HCT116 (cell line): Measurements from ENCODE around the gene ALDOA. TPM values are rescaled to one million over a fixed set of nuclear protein-coding genes. Genes with fewer than 3 reads are reported as not detected.

Experiments
- ATAC-seq: fragments of 200-7000 bp; cut with Tn5 transposase; 2 replicates; pipeline ENCODE4 v1.9.1; 2020; ENCODE audit warnings: mild to moderate bottlenecking, moderate library complexity
- BruUV-seq: library from RNA; stranded (reverse); fragments of 400-500 nt; replicated peaks from 2 replicates; lab custom pipeline; 2021; lab: Mats Ljungman, UMichigan
- CTCF ChIA-PET: fragments of 300-600 bp; sonication (Branson Sonifier 250); formaldehyde crosslinking; loops from one replicate; lab custom pipeline; 2021; ENCODE audit warnings: antibody characterized with exemption; lab: Charles Lee
- POLR2A ChIA-PET: fragments of 300-600, 350-600 bp; sonication (Branson Sonifier 250); formaldehyde crosslinking; loops from one replicate; lab custom pipeline; 2021; ENCODE audit warnings: antibody characterized with exemption; lab: Charles Lee
- RAD21 ChIA-PET, 2 experiments: fragments of 300-600 bp; sonication (Branson Sonifier 250); formaldehyde crosslinking; loops; one replicate each; lab custom pipeline; 2023; ENCODE audit warnings: low total read pairs in 2 of 2; ENCODE audit not compliant: uncharacterized antibody in 2 of 2, unreplicated experiment in 2 of 2, low non-redundant PET in 1 of 2; lab: Charles Lee
- DNase-seq: peaks from one replicate; pipeline ENCODE4 v3.0.0-alpha.2; 2010; ENCODE audit warnings: low read depth, low spot score
- H2AFZ ChIP-seq: fragments of 200-600 bp; shearing (Covaris generic), sonication (generic); 2 replicates; pipeline ENCODE4 v1.6.1; 2017; ENCODE audit warnings: low read depth, mixed run types, mixed read lengths, antibody characterized with exemption, low read length; ENCODE audit not compliant: poor library complexity, severe bottlenecking
- H3K27ac ChIP-seq: 2 replicates; pipeline ENCODE4 v1.5.1; 2012; ENCODE audit warnings: low read depth, low read length
- H3K27me3 ChIP-seq: fragments of 200-600 bp; sonication (generic); 2 replicates; pipeline ENCODE4 v1.6.1; 2016; ENCODE audit warnings: mixed run types, low read length, mixed read lengths; ENCODE audit not compliant: insufficient read depth
- H3K36me3 ChIP-seq, 2 experiments: fragments of 200-500 bp in 1 of 2; fragments of 200-600 bp in 1 of 2; sonication (Bioruptor generic) in 1 of 2; sonication (generic) in 1 of 2; 2 replicates each; pipeline versions ENCODE4 v1.5.1 to v1.6.1; 2014 to 2016; ENCODE audit warnings: low read length in 2 of 2, inconsistent platforms in 1 of 2, mixed read lengths in 1 of 2, mixed run types in 1 of 2; ENCODE audit not compliant: insufficient read depth in 2 of 2, control insufficient read depth in 1 of 2
- H3K4me1 ChIP-seq, 2 experiments: fragments of 200-600 bp in 1 of 2; sonication (generic) in 1 of 2; 2 replicates each; pipeline versions ENCODE4 v1.5.1 to v1.6.1; 2012 to 2017; ENCODE audit warnings: low read length in 2 of 2, inconsistent platforms in 1 of 2, mild to moderate bottlenecking in 1 of 2, mixed read lengths in 1 of 2, mixed run types in 1 of 2, moderate library complexity in 1 of 2; ENCODE audit not compliant: insufficient read depth in 2 of 2, control insufficient read depth in 1 of 2
- H3K4me2 ChIP-seq: fragments of 200-600 bp; sonication (generic); 2 replicates; pipeline ENCODE4 v1.6.1; 2017; ENCODE audit warnings: mixed run types, low read length, mixed read lengths
- H3K4me3 ChIP-seq, 2 experiments: fragments of 200-600 bp in 1 of 2; sonication (generic) in 1 of 2; replicated peaks in 1 of 2; 2 replicates each; pipeline ENCODE4 v1.5.1; 2011 to 2016; ENCODE audit warnings: low read length in 2 of 2, control low read depth in 1 of 2, low read depth in 1 of 2, mild to moderate bottlenecking in 1 of 2, mixed read lengths in 1 of 2, mixed run types in 1 of 2
- H3K79me2 ChIP-seq: fragments of 200-600 bp; sonication (generic); 2 replicates; pipeline ENCODE4 v1.6.1; 2017; ENCODE audit warnings: mild to moderate bottlenecking, mixed run types, low read length, moderate library complexity, mixed read lengths; ENCODE audit not compliant: insufficient read depth
- H3K9ac ChIP-seq: fragments of 200-600 bp; sonication (generic); 2 replicates; pipeline ENCODE4 v1.6.1; 2016; ENCODE audit warnings: low read length, mixed read lengths
- H3K9me2 ChIP-seq: fragments of 200-600 bp; sonication (generic), shearing (Covaris generic); 2 replicates; pipeline ENCODE4 v1.6.1; 2017; ENCODE audit warnings: mixed run types, mild to moderate bottlenecking, moderate library complexity; ENCODE audit not compliant: insufficient read depth
- H3K9me3 ChIP-seq, 2 experiments: fragments of 200-500 bp in 1 of 2; fragments of 200-600 bp in 1 of 2; sonication (Bioruptor generic) in 1 of 2; sonication (generic) in 1 of 2; 2 replicates each; pipeline ENCODE4 v1.6.1; 2014 to 2017; ENCODE audit warnings: low read length in 2 of 2, mixed read lengths in 2 of 2, inconsistent platforms in 1 of 2, low read depth in 1 of 2, mild to moderate bottlenecking in 1 of 2, mixed run types in 1 of 2, moderate library complexity in 1 of 2; ENCODE audit not compliant: control insufficient read depth in 1 of 2, insufficient read depth in 1 of 2
- H4K20me1 ChIP-seq: fragments of 200-600 bp; sonication (generic), shearing (Covaris generic); 2 replicates; pipeline ENCODE4 v1.6.1; 2017; ENCODE audit warnings: mixed run types, mild to moderate bottlenecking, moderate library complexity; ENCODE audit not compliant: insufficient read depth
- CTCF ChIP-seq, 3 experiments: fragments of 200-600 bp in 1 of 3; sonication (generic) in 1 of 3; IDR thresholded peaks in 2 of 3; conservative IDR thresholded peaks in 1 of 3; 2 replicates each; pipeline ENCODE4 v1.5.1; 2012 to 2017; ENCODE audit warnings: low read depth in 2 of 3, low read length in 2 of 3, antibody characterized with exemption in 1 of 3, borderline replicate concordance in 1 of 3, control low read depth in 1 of 3, mild to moderate bottlenecking in 1 of 3, mixed read lengths in 1 of 3, mixed run types in 1 of 3, moderate library complexity in 1 of 3; ENCODE audit not compliant: insufficient read depth in 1 of 3
- EGR1 ChIP-seq: IDR thresholded peaks from 2 replicates; pipeline ENCODE4 v1.6.1; 2012; ENCODE audit warnings: low read depth
- EZH2phosphoT487 ChIP-seq: fragments of 200-600 bp; IDR thresholded peaks from 2 replicates; pipeline ENCODE4 v1.6.1; 2018; ENCODE audit warnings: antibody characterized with exemption, borderline replicate concordance
- FOSL1 ChIP-seq: IDR thresholded peaks from 2 replicates; pipeline ENCODE4 v1.6.1; 2012; ENCODE audit warnings: low read depth
- MAX ChIP-seq: IDR thresholded peaks from 2 replicates; pipeline ENCODE4 v1.6.1; 2012
- POLR2A ChIP-seq: IDR thresholded peaks from 2 replicates; pipeline ENCODE4 v1.7.0; 2011; ENCODE audit warnings: borderline replicate concordance; ENCODE audit not compliant: insufficient read depth, insufficient read length; ENCODE audit errors: extremely low read depth
- SIN3A ChIP-seq: IDR thresholded peaks from 2 replicates; pipeline ENCODE4 v1.6.1; 2012; ENCODE audit warnings: low read depth
- SP1 ChIP-seq: IDR thresholded peaks from 2 replicates; pipeline ENCODE4 v1.6.1; 2012; ENCODE audit warnings: low read depth
- ZFX ChIP-seq: fragments of 450-650 bp; IDR thresholded peaks from 2 replicates; pipeline ENCODE4 v1.6.1; 2017
- ZNF274 ChIP-seq: fragments of 200-500 bp; sonication (Bioruptor generic); IDR thresholded peaks from 2 replicates; pipeline ENCODE4 v1.6.1; 2014; ENCODE audit warnings: mild to moderate bottlenecking, low read depth, low read length, inconsistent platforms
- intact Hi-C: fragments of 100-400 bp; cut with micrococcal nuclease; formaldehyde crosslinking; loops from 2 replicates; pipeline ENCODE4 v1.10.0; 2022
- total RNA-seq: library from RNA; stranded (reverse); gene quantifications from one replicate; pipeline ENCODE4 v1.2.1, GENCODE V29; 2021; ENCODE audit not compliant: unreplicated experiment
- TF ChIP-seq, protein P1 (sequence below): IDR thresholded peaks from 2 replicates; pipeline ENCODE4 v1.6.1; 2012
- TF ChIP-seq, protein P2 (sequence below): IDR thresholded peaks from 2 replicates; pipeline ENCODE4 v1.6.1; 2012; ENCODE audit warnings: low read depth

ALDOA gene
- total RNA-seq, 1 experiment from 2014 or later, result 2,423 TPM

DNA sequence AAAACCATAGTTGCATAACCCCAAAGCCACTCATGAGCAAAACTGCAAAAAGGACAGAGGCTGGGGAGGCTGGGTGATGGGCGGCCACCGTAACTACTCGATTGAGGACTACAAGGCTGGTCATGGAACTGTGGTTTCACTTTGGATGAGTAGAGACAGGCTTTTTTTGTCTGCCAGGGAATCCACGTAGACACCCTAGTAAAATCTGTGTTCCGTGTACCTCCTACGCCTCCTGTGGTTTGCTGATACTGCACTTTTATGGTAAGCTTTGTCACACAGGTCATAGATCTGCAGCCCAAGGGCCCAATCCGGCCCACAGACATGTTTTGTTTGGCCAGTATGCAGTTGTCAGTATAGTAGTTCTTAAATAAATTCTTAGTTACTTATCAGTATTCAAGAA, 32.3 kb upstream of the ALDOA start:
- POLR2A ChIA-PET, result no interaction called here
- Histone ChIP-seq H3K4me1 (peaks cover 0 to 5% of the 10 kb centered on the region in 2 experiments; a peak in 2 of 4 replicates), H3K9me2 (no peaks in the 10 kb centered on the region), H3K9ac (no peak overlapping the region), H3K9me3 (no peaks in the 10 kb centered on the region), H3K79me2 (no peaks in the 10 kb centered on the region), H3K4me2 (no peak overlapping the region), H3K27me3 (no peaks in the 10 kb centered on the region), H3K4me3 (no peak overlapping the region), H4K20me1 (no peaks in the 10 kb centered on the region), H3K36me3 (no peaks in the 10 kb centered on the region), H3K27ac (no peak overlapping the region), H2AFZ (no peak overlapping the region)
- no peak for ATAC-seq
- no peak for TF ChIP-seq EGR1
- TF ChIP-seq SP1, result no peak
- TF ChIP-seq POLR2A, result no peak
- TF ChIP-seq, protein P1, sequence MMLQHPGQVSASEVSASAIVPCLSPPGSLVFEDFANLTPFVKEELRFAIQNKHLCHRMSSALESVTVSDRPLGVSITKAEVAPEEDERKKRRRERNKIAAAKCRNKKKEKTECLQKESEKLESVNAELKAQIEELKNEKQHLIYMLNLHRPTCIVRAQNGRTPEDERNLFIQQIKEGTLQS, result no peak
- no peak for TF ChIP-seq MAX
- TF ChIP-seq ZNF274, result no peak
- TF ChIP-seq EZH2phosphoT487, result no peak
- TF ChIP-seq SIN3A, result no peak
- TF ChIP-seq ZFX, result no peak
- CTCF ChIA-PET, result interaction anchor here (1.3 to 2.6 kb wide), 3 partner anchors 16 to 333 kb away, joined by 3 to 34 read pairs (median 8); no protein-coding TSS in a partner anchor
- DNase-seq, result no peak
- RAD21 ChIA-PET, result interaction anchor here in 1 of 2 experiments (0.6 to 2.5 kb wide), 2 partner anchors 333 to 338 kb away, joined by 6 to 8 read pairs; no protein-coding TSS in a partner anchor
- BruUV-seq, result no TSS peak
- intact Hi-C loops, result loop anchor here (2.0 kb wide), 1 partner anchor 340 kb away; no protein-coding TSS in a partner anchor

DNA sequence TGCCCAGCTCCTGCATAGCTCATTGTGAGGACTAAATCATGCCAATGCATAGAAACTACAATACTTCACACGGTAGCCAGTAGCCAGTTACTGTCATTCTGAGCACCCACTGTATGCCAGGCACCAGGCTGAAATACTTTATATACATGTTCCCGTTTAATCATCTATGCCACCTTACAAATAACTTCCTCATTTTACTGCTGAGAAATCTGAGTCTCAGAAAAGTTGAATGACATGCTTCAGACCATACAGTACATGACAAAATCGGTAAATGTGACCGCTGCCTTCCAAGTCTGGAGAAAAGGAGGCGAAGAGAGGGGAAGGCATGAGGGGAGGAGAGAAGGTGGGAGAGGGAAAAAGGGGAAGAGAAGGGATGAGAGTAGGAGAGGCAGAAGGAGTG, 25.3 kb upstream of the ALDOA start:
- H4K20me1 ChIP-seq, result no peaks in the 10 kb centered on the region
- no peaks in the 10 kb centered on the region; a peak in 1 of 4 replicates for H3K4me1 ChIP-seq
- no peak overlapping the region for H3K27ac ChIP-seq
- no peak overlapping the region for H3K9ac ChIP-seq
- no TSS peak for BruUV-seq
- no peaks in the 10 kb centered on the region for H3K36me3 ChIP-seq
- DNase-seq (no peak), ATAC-seq (no peak)
- ChIA-PET RAD21 (interaction anchor here in 1 of 2 experiments (0.6 kb wide), 1 partner anchor 212 kb away, joined by 3 read pairs; no protein-coding TSS in a partner anchor), CTCF (interaction anchor here (2.7 kb wide), 1 partner anchor 8 kb away, joined by 13 read pairs; no protein-coding TSS in a partner anchor), POLR2A (no interaction called here)
- no peaks in the 10 kb centered on the region for H3K27me3 ChIP-seq
- no peaks in the 10 kb centered on the region for H3K9me3 ChIP-seq
- no peaks in the 10 kb centered on the region for H3K9me2 ChIP-seq
- H3K4me3 ChIP-seq, result no peak overlapping the region
- no peak overlapping the region for H2AFZ ChIP-seq
- H3K4me2 ChIP-seq, result no peak overlapping the region
- no peaks in the 10 kb centered on the region for H3K79me2 ChIP-seq
- intact Hi-C loops, result no loop called here
- no peak for TF ChIP-seq EZH2phosphoT487
- no peak for TF ChIP-seq CTCF (IDR thresholded peaks at IDR 0.05 in 2 of 3, conservative IDR thresholded peaks at IDR 0.05 in 1 of 3; ENCODE audit: borderline replicate concordance in 1 of 3, insufficient read depth in 1 of 3, low read depth in 2 of 3, low read length in 2 of 3)
- no peak for TF ChIP-seq FOSL1
- TF ChIP-seq, protein P2, sequence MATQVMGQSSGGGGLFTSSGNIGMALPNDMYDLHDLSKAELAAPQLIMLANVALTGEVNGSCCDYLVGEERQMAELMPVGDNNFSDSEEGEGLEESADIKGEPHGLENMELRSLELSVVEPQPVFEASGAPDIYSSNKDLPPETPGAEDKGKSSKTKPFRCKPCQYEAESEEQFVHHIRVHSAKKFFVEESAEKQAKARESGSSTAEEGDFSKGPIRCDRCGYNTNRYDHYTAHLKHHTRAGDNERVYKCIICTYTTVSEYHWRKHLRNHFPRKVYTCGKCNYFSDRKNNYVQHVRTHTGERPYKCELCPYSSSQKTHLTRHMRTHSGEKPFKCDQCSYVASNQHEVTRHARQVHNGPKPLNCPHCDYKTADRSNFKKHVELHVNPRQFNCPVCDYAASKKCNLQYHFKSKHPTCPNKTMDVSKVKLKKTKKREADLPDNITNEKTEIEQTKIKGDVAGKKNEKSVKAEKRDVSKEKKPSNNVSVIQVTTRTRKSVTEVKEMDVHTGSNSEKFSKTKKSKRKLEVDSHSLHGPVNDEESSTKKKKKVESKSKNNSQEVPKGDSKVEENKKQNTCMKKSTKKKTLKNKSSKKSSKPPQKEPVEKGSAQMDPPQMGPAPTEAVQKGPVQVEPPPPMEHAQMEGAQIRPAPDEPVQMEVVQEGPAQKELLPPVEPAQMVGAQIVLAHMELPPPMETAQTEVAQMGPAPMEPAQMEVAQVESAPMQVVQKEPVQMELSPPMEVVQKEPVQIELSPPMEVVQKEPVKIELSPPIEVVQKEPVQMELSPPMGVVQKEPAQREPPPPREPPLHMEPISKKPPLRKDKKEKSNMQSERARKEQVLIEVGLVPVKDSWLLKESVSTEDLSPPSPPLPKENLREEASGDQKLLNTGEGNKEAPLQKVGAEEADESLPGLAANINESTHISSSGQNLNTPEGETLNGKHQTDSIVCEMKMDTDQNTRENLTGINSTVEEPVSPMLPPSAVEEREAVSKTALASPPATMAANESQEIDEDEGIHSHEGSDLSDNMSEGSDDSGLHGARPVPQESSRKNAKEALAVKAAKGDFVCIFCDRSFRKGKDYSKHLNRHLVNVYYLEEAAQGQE, result no peak
- no peak for TF ChIP-seq ZFX
